Stimulated activated CD8-positive, alpha-beta memory T cell treated with anti-CD3 and anti-CD28 coated beads, Interleukin-4, amount 100 ng/mL, for 48 hours (primary cell): Measurements from ENCODE around the gene CMBL.
A peak's percentile ranks its signal among the peaks of the same experiment; 100 is the strongest.
"Not testable (repeated sequence)": the region's sequence is repeated elsewhere in the genome, so short reads cannot be mapped to it uniquely, and the experiment has no call there.

Experiments
- DNase-seq: peaks from one replicate; pipeline ENCODE4 v3.0.0-alpha.2; 2020

The CMBL gene

GRCh38 chr5:10307206-10308148 is at the start of gene CMBL:
Gene CMBL (minus strand): TSS chr5:10307902. CDS start chr5:10290762, 17,140 bp downstream.
- peak; percentile 43 for DNase-seq

- DNase-seq, result no peak
Measured at GRCh38 chr5:10355071-10355889, 47.6 kb upstream of the CMBL start.

- DNase-seq, result peak; percentile 69
Measured at GRCh38 chr5:10354048-10354872, 46.6 kb upstream of the CMBL start.

- DNase-seq, result peak; percentile 96
Measured at GRCh38 chr5:10353241-10354047, 45.7 kb upstream of the CMBL start, which contains the start of gene MARCHF6. Gene MARCHF6 (plus strand): TSS chr5:10353695. CDS start chr5:10353899, 204 bp downstream.

GRCh38 chr5:10352430-10353240 is 44.9 kb upstream of the CMBL start:
- DNase-seq, result peak; percentile 51

- DNase-seq, result no peak
Measured at GRCh38 chr5:10351919-10352318, 44.2 kb upstream of the CMBL start.

GRCh38 chr5:10351199-10351905 is 43.6 kb upstream of the CMBL start:
- no peak for DNase-seq

- DNase-seq, result no peak
Measured at GRCh38 chr5:10348258-10348657, 40.6 kb upstream of the CMBL start.

GRCh38 chr5:10344461-10345106 is 36.9 kb upstream of the CMBL start:
- DNase-seq, result not testable (repeated sequence)

- DNase-seq, result no peak
Measured at GRCh38 chr5:10343486-10343885, 35.8 kb upstream of the CMBL start.

- no peak for DNase-seq
Measured at GRCh38 chr5:10339958-10340357, 32.3 kb upstream of the CMBL start.

GRCh38 chr5:10339058-10339811 is 31.5 kb upstream of the CMBL start:
- no peak for DNase-seq

- DNase-seq, result no peak
Measured at GRCh38 chr5:10338686-10339057, 31.0 kb upstream of the CMBL start.

- no peak for DNase-seq
Measured at GRCh38 chr5:10337986-10338385, 30.3 kb upstream of the CMBL start.

- no peak for DNase-seq
Measured at GRCh38 chr5:10337107-10337506, 29.4 kb upstream of the CMBL start.

GRCh38 chr5:10335711-10336470 is 28.2 kb upstream of the CMBL start:
- DNase-seq, result no peak

GRCh38 chr5:10334831-10335230 is 27.1 kb upstream of the CMBL start:
- DNase-seq, result no peak
